HG03196 (cell line): Measurements from ENCODE around the gene PHKG1.
A peak's percentile ranks its signal among the peaks of the same experiment; 100 is the strongest.
"Not testable (repeated sequence)": the region's sequence is repeated elsewhere in the genome, so short reads cannot be mapped to it uniquely, and the experiment has no call there.

Experiments used
- ATAC-seq: cut with Tn5 transposase; IDR thresholded peaks from one replicate; pipeline ENCODE4 v1.9.1; 2021; ENCODE audit not compliant: unreplicated experiment

PHKG1 gene

DNA sequence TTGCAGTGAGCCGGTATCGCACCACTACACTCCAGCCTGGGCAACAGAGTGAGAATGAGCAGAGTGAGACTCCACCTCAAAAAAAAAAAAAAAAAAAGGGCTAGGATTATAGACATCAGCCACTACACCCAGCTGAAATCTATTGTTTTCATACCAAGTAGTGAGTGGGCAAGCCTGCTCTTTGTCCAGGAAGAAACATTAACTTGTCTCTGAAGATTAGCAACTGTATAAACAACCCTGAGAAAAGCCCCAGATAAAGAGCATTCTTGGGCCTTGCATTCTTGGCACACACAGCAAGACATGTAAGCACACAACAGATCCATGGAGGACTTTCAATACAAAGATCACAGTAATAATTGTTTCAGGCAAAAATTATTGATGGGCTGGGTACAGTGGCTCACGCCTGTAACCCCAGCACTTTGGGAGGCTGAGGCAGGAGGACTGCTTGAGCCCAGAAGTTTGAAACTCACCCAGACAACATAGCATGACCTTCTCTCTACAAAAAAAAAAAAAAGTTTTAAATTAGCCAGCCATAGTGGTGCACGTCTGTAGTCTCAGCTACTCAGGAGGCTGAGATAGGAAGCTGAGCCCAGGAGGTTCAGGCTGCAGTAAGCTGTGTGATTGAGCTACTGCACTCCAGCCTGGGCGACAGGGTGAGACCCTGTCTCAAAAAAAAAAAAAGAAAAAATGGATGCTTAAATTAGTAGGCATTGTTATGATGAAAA, 45.9 kb downstream of the PHKG1 start:
- no peak for ATAC-seq

DNA sequence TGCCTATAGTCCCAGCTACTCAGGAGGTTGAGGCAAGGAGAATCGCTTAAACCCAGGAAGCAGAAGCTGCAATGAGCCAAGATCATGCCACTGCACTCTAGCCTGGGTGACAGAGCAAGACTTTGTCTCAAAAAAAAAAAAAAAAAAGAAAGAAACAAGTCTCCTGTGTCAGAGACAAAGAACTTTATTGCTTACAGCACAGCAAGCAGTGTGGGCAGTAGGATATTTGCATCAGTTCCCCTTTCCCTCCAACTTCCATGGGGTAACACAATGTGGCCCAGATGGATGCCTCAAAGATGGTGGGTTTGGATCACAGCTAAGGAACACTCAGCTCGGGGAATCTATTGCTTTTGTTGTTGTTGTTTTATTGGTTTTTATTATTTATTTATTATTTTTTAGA, 47.0 kb downstream of the PHKG1 start:
- not testable (repeated sequence) for ATAC-seq

DNA sequence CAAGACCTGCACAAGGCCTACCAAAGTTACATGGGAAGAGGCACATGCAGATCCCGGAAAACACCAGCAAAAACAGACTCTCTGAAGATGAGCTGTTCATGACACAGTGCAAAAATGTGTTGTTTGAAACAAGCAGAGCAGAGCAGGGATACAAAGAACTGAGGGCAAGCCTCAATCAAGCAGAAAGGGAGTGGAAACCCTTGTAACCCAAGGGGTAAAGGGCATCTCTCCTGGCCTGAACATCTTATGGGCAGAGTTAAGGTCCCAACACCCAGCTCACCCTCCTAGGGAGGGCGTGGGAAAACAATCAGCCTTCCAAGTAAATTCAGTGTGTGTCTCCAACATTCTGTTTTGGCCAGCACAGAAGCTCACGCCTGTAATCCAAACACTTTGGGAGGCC, 52.0 kb downstream of the PHKG1 start:
- ATAC-seq: no peak

DNA sequence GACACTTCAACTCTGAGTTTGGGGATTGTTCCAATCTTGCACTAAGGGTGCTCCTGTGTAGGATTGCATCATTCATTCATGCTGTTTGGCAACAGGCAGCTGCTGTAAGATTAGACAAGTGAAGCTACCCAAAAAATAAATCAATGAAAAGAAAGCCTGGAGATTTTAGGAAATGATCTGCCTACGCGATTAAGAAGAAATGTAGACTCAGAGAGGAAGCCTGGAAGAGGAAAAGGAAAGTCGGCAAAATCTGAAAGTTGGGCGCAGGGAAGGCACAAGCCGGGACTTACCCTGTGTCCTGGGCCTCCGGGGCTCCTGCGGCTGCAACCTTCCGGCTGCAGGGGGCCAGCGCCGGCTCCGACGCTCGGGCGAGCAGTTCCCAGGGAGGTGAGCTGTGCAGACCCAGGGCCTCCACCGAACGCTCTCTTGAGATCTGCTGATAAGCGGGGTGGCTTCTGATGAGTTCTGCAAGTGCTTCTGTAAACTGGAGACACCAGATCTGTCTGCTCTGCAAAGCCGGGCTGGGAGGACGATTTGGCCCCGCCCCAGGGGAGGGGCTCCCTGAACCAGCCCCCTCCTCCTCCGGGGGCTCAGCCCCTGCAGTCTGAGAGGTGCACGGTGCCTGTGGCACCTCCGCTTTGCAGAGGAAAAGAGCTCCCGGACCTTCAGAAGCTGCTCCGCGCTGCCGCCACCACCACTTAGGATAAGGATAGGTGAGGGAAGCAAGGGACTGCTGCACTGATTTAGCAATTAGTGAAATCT, 58.9 kb downstream of the PHKG1 start:
- peak; percentile 92 for ATAC-seq

GRCh38 chr7:56032578-56032977, 60.2 kb downstream of the PHKG1 start:
- ATAC-seq: not testable (repeated sequence)

DNA sequence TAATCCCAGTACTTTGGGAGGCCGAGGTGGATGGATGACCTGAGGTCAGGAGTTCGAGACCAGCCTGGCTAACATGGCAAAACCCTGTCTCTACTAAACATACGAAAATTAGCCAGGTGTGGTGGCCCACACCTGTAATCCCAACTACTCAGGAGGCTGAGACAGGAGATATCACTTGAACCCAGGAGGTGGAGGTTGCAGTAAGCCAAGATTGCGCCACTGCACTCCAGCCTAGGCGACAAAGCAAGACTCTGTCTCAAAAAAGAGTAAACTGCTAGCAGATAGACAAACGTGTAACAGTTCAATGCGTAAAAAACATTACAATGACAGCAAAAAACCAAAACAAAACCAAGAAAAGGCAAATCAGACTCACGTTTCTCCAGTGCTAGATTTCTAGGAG, 61.2 kb downstream of the PHKG1 start:
- ATAC-seq: not testable (repeated sequence)

GRCh38 chr7:56030340-56030739, 62.4 kb downstream of the PHKG1 start:
- no peak for ATAC-seq
